GM12874 (cell line): Measurements from ENCODE around the gene DPP3.

Experiments
- TF ChIP-seq, protein P1 (sequence below): IDR thresholded peaks from 2 replicates; pipeline ENCODE4 v1.5.1; 2011; ENCODE audit warnings: low read depth, mild to moderate bottlenecking, control low read depth, low read length, moderate library complexity; ENCODE audit not compliant: insufficient read depth

Gene DPP3

DNA sequence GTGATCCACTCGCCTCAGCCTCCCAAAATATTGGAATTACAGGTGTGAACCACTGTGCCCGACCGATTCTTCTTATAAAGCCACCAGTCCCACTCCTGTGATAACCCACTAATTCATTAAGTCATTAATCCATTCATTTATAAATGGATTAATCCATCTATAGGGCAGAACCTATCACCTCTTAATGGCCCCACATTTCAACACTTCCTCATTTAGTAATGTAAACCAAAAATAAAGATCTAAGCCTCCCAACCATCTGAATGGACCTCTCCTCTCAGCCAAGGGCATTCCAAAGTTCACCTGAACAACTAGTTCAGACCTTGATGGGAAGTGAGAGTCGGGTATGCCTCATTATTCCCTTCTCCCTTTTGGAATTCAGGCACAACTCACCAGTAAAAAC, 31.7 kb upstream of the DPP3 start:
- TF ChIP-seq, protein P1, sequence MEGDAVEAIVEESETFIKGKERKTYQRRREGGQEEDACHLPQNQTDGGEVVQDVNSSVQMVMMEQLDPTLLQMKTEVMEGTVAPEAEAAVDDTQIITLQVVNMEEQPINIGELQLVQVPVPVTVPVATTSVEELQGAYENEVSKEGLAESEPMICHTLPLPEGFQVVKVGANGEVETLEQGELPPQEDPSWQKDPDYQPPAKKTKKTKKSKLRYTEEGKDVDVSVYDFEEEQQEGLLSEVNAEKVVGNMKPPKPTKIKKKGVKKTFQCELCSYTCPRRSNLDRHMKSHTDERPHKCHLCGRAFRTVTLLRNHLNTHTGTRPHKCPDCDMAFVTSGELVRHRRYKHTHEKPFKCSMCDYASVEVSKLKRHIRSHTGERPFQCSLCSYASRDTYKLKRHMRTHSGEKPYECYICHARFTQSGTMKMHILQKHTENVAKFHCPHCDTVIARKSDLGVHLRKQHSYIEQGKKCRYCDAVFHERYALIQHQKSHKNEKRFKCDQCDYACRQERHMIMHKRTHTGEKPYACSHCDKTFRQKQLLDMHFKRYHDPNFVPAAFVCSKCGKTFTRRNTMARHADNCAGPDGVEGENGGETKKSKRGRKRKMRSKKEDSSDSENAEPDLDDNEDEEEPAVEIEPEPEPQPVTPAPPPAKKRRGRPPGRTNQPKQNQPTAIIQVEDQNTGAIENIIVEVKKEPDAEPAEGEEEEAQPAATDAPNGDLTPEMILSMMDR = no peak

- TF ChIP-seq, protein P1 = no peak
Measured at GRCh38 chr11:66450560-66450959, 29.7 kb upstream of the DPP3 start.

GRCh38 chr11:66451663-66452062, 28.6 kb upstream of the DPP3 start:
- TF ChIP-seq, protein P1 = no peak

DNA sequence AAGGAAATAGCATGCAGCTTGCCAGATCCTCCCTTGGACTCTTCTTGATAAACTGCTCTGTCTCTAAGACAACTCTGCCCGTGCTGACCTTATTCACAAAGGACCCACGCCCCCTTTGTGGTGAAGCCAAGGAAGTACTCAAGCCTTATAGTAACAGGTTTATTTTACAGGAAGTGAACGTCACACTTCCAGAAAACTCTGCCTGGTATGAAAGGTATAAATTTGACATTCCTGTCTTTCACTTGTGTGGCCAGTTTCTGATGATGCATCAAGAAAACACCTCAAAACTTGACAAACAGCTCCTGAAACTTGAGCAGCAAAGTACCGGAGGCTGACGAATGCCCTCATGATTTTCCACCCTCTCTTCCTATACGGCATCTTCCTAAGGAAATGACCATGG, 26.0 kb upstream of the DPP3 start:
- TF ChIP-seq, protein P1 = no peak

DNA sequence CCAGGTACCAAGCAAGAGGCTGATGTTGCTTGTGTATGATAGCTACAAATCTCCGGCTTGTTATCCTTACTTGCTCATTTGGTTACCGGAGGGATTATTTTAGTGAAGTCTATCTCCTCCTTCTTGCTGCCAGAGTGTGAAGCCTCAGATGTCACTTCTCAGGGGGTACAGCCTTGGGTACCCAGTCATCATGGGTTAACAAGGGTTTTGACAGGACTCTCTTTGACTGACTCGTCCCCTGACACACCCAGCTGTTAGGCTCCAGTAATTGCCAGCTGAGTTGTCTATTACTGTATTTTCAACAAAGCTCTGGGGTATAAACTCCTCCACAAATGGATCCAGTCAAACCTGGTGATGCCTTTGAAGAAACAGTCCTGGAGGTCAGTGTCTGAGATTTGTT, 25.4 kb upstream of the DPP3 start:
- TF ChIP-seq, protein P1 = no peak

GRCh38 chr11:66457826-66458225, 22.4 kb upstream of the DPP3 start:
- TF ChIP-seq, protein P1 = no peak

GRCh38 chr11:66459138-66459778, 21.0 kb upstream of the DPP3 start:
- TF ChIP-seq, protein P1 = no peak
